Fibroblast of the aortic adventitia (primary cell): ENCODE results near the gene SH3RF3. TPM values are rescaled to one million over a fixed set of nuclear protein-coding genes. Genes with fewer than 3 reads are reported as not detected.

Experiments used
- DNase-seq: peaks from one replicate; pipeline ENCODE4 v3.0.0-alpha.2; 2010; ENCODE audit warnings: low read depth
- H3K4me3 ChIP-seq: 2 replicates; pipeline ENCODE4 v1.5.1; 2011; ENCODE audit warnings: low read depth, mild to moderate bottlenecking, control low read depth, low read length, moderate library complexity
- CTCF ChIP-seq: IDR thresholded peaks from 2 replicates; pipeline ENCODE4 v1.5.1; 2011; ENCODE audit warnings: mild to moderate bottlenecking, low read length, control low read depth, inconsistent platforms; ENCODE audit not compliant: insufficient read depth
- total RNA-seq: library from RNA; depleted of rRNA; stranded (reverse); fragments of >200 nt; gene quantifications from 2 replicates; pipeline ENCODE4 v1.2.3, GENCODE V29; 2012; ENCODE audit warnings: low replicate concordance

The SH3RF3 gene
- total RNA-seq, 1 donor, result 8.4 TPM

GRCh38 chr2:109487536-109487869 is 358.5 kb downstream of the SH3RF3 start:
- DNase-seq, result no peak
- no peak for TF ChIP-seq CTCF
- no peak overlapping the region for H3K4me3 ChIP-seq

GRCh38 chr2:109487871-109488655 is 359.1 kb downstream of the SH3RF3 start:
- no peak for DNase-seq
- no peak for TF ChIP-seq CTCF
- H3K4me3 ChIP-seq, result no peak overlapping the region

- no peak for DNase-seq
- TF ChIP-seq CTCF, result no peak
- H3K4me3 ChIP-seq, result no peak overlapping the region
These were observed 360.3 kb downstream of the SH3RF3 start for GRCh38 chr2:109489296-109489695.

- no peak for DNase-seq
- TF ChIP-seq CTCF, result no peak
- H3K4me3 ChIP-seq, result no peak overlapping the region
These were observed 364.4 kb downstream of the SH3RF3 start for GRCh38 chr2:109493176-109493935.

DNA sequence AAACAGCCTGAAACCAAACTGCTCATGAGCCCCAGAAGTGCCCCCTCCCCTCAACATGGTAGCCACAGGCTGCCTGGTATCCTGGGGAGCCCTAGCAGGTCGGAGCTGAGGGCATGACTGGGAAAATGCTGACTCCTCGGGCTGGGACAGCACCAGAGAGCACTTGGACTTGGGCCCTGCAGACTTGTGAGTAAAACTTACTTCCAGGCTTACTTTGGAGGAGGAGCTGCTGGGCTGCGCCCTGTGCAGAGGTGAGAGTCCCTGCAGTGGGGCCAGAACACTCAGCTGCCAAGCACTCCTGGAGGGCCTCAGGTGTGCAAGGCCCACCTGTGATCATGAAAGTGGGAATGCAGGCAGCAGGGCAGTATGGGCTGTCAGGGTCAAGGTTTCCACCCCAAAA is 365.3 kb downstream of the SH3RF3 start:
- TF ChIP-seq CTCF, result no peak
- no peak overlapping the region for H3K4me3 ChIP-seq
- DNase-seq, result no peak

DNA sequence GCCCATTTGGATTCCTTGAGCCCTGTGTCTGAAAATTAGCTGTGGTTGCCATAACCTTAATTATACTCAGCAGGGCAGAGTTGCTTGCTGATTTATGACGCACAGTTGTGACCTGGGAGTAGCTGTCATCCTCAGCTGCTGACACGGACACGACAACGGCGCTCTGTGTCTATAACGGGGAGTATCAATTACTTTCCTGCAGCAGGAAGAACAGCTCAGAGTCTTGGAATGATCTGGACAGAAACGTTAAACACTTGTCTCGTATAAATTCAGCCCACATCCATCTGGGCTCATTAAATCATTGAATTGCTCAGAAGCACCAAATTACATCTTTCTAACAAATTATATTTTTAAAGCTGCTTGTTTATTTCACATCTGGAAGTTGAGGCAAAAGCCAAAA is 368.5 kb downstream of the SH3RF3 start:
- H3K4me3 ChIP-seq, result no peak overlapping the region
- TF ChIP-seq CTCF, result no peak
- DNase-seq, result no peak
